Measurements from ENCODE around the gene CCL2. TPM values are rescaled to one million over a fixed set of nuclear protein-coding genes. Genes with fewer than 3 reads are reported as not detected.

Gene CCL2
- total and polyA plus RNA-seq, 8 donors: 3.8 to 194 (median 26.0) TPM

DNA sequence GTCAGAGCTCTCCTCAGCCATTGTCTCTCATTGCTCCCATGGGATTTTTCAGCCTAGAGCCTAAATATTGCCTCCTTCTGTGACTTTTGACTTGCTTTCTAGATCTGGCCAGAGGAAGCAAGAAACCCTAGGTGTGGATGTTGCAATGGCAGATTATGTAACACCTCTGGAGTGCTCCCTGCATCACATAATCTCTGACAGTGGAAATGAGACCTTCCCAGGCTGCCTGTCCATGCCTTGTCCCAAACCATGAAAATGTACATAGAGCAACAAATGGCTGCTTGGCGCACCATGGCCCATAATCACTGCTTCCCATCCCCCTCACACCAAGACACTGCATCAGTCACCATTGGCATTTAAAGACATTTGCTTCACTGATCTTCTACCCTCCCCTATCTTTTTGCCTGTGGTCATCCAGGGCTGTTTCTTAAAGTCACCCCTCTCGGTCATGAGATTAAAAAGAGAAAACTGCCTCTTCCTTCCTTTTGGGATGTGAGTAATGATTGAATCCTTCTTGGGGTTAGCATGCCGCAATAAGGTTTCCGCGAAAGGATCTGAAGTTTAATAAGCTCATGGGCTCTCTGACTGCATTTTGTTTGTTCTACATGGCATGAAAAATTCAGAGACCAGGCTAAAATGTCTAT, 34.2 kb upstream of the CCL2 start:
- 75 to 91% (median 89%) methylated on average over 5 of the region's 5 CpGs for WGBS, 5 donors
- DNase-seq: no peak
- no peaks in the 10 kb centered on the region for H3K36me3 ChIP-seq
- H3K27ac ChIP-seq: no peak overlapping the region
- TF ChIP-seq EP300 (IDR thresholded peaks at IDR 0.05) (no peak), POLR2AphosphoS5 (IDR thresholded peaks at IDR 0.05) (no peak), POLR2A (IDR thresholded peaks at IDR 0.05) (no peak)
- TF ChIP-seq, protein P1, sequence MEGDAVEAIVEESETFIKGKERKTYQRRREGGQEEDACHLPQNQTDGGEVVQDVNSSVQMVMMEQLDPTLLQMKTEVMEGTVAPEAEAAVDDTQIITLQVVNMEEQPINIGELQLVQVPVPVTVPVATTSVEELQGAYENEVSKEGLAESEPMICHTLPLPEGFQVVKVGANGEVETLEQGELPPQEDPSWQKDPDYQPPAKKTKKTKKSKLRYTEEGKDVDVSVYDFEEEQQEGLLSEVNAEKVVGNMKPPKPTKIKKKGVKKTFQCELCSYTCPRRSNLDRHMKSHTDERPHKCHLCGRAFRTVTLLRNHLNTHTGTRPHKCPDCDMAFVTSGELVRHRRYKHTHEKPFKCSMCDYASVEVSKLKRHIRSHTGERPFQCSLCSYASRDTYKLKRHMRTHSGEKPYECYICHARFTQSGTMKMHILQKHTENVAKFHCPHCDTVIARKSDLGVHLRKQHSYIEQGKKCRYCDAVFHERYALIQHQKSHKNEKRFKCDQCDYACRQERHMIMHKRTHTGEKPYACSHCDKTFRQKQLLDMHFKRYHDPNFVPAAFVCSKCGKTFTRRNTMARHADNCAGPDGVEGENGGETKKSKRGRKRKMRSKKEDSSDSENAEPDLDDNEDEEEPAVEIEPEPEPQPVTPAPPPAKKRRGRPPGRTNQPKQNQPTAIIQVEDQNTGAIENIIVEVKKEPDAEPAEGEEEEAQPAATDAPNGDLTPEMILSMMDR (IDR thresholded peaks at IDR 0.05): no peak
- intact Hi-C loops (cut with DNase I; ENCODE audit: low total_unique reads): no loop called here
- H3K4me3 ChIP-seq: no peak overlapping the region
- no peaks in the 10 kb centered on the region for H3K27me3 ChIP-seq
- no peaks in the 10 kb centered on the region for H3K9me3 ChIP-seq
- peaks cover 0 to 5% (median 0%) of the 10 kb centered on the region in 4 donors for H3K4me1 ChIP-seq

DNA sequence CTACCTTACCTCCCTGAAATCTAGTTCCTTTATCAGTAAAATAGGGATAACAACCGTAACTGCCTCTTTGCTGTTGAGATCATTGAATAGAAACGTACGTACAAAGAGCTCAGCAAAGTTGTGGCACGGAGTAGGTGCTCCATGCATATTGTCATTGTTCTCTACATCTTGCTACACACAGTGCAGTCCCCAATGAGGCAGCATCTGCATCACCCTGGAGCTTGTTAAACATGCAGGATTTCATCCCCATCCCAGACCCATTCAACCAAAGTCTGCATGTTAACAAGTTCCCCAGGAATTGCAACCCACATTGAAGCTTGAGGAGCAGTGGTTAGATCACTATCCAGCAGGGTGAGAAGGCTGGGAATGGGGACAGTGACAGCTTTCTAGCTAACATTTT, 33.7 kb upstream of the CCL2 start:
- Histone ChIP-seq H3K4me1 (peaks cover 0 to 5% (median 0%) of the 10 kb centered on the region in 4 donors), H3K4me3 (no peak overlapping the region), H3K27me3 (no peaks in the 10 kb centered on the region), H3K9me3 (no peaks in the 10 kb centered on the region), H3K36me3 (no peaks in the 10 kb centered on the region), H3K27ac (no peak overlapping the region)
- intact Hi-C loops (cut with DNase I; ENCODE audit: low total_unique reads): no loop called here
- no peak for DNase-seq
- TF ChIP-seq EP300 (IDR thresholded peaks at IDR 0.05) (no peak), POLR2AphosphoS5 (IDR thresholded peaks at IDR 0.05) (no peak), POLR2A (IDR thresholded peaks at IDR 0.05) (no peak)
- TF ChIP-seq, protein P1 (IDR thresholded peaks at IDR 0.05): no peak
- 64 to 78% (median 70%) methylated on average over 4 of the region's 4 CpGs for WGBS, 5 donors

DNA sequence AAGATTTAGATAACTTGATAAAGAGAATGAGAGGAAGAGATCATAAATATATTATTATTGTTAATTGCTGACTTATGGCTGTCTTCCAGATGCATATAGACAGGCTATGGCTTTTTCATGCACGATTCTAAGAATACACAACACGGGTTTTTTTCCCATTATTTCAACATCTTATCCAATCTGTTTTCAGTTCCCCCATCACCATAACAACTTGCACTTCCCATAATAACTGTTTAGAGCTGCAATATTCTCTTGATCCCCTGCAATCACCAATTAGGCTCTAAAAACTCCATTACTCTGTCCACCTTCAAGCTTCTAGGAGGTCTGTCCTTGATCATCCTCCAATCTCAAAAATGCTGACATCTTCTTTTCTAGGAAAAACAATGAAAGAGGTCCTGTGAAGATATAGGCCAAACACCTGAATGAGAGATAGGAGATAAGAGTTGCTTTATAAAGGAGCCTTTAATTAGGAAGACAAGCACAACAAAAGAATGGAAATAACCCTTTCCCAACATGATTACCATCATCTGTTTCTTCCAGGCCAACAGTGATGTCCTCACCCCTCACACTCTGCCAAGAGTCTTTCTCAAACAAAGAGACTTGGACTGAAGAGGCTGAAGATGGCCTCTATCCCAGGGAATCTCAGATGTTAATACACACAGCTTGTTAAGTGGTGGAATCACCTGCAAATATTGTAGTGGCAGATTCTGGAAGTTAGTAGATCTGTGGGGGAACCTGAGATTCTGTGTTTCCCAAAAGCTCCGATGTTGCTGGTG, 32.2 kb upstream of the CCL2 start:
- WGBS, 5 donors: 70 to 82% (median 76%) methylated on average over 3 of the region's 3 CpGs
- Histone ChIP-seq H3K27me3 (no peaks in the 10 kb centered on the region), H3K36me3 (no peaks in the 10 kb centered on the region), H3K9me3 (no peaks in the 10 kb centered on the region), H3K4me1 (peaks cover 0 to 5% (median 0%) of the 10 kb centered on the region in 4 donors), H3K27ac (no peak overlapping the region), H3K4me3 (no peak overlapping the region)
- intact Hi-C loops (cut with DNase I; ENCODE audit: low total_unique reads): no loop called here
- no peak for DNase-seq
- TF ChIP-seq POLR2AphosphoS5 (IDR thresholded peaks at IDR 0.05) (no peak), POLR2A (IDR thresholded peaks at IDR 0.05) (no peak), EP300 (IDR thresholded peaks at IDR 0.05) (no peak)
- TF ChIP-seq, protein P1 (IDR thresholded peaks at IDR 0.05): no peak

DNA sequence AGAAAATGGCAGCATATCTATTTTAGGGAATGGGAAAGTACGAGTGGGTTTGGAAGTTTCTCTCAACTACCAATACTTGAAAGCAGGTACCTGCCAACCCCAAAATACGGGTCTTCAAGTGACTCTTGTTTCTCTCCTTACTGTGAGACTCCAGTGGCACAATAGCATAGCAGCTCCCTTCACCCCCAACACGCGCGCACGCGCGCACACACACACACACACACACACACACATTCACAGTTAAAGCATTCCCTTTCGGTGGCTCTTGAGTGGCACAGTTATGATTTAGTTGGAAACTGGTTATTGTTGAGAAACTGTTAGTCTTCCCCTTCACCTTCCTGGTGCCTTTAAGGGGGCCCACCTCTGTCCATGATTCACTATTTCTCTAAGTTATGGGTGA, 30.0 kb upstream of the CCL2 start:
- Histone ChIP-seq H3K27me3 (no peaks in the 10 kb centered on the region), H3K36me3 (no peaks in the 10 kb centered on the region), H3K4me3 (no peak overlapping the region), H3K4me1 (peaks cover 0 to 5% (median 0%) of the 10 kb centered on the region in 4 donors), H3K27ac (no peak overlapping the region), H3K9me3 (peaks cover 0 to 18% (median 4%) of the 10 kb centered on the region in 4 donors)
- intact Hi-C loops (cut with DNase I; ENCODE audit: low total_unique reads): no loop called here
- DNase-seq: no peak
- TF ChIP-seq POLR2A (IDR thresholded peaks at IDR 0.05): no peak
- TF ChIP-seq EP300 (IDR thresholded peaks at IDR 0.05): no peak
- TF ChIP-seq POLR2AphosphoS5 (IDR thresholded peaks at IDR 0.05): no peak
- TF ChIP-seq, protein P1 (IDR thresholded peaks at IDR 0.05): no peak
- 68 to 94% (median 82%) methylated on average over 9 of the region's 9 CpGs for WGBS, 5 donors

Measured in stomach (tissue), 9 donors.